ENCODE results near the gene GRIP2. TPM values are rescaled to one million over a fixed set of nuclear protein-coding genes. Genes with fewer than 3 reads are reported as not detected.

GRIP2 gene
- total RNA-seq, 3 donors from 2014 or later (not counting 1 experiment from before 2014, with no cell fraction given) = not detected

DNA sequence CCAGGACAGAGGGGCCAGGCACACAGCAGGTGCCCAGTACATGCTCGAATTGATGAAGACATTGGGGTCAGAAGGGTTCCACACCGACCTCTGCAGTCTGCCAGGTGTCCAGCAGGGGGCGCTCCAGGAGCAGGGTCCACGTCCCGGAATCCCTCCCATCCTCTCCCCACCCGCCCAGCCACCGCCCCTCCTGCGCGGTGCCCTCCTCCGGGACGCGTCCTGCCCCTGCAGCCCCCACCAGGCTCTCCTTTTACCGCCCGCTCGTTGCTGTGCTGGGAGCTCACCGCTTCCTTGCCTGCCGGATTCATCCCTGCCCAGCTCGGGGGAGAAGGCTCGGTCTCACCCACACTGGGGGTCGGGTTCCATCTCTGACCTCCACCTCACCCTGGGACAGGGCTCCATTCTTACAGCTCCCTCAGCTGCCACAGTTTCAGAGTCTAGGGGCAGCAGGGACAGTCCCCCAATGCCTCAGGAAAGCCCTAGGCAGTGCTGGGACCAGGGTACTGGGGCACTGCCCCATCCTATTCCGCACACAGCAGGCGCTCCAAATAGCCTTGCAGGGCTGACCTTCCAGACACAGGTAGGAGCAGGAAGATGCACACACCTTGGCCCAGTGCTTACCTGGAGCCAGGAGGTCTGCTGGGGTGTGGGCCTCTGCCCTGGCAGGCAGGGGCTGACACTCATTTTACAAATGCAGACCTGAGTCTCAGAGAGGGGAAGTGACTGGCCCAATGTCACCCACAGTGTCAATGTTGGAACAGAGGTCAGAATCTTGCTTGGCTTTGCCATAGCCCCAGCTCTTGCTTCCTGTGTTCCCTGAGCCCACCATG, 31.0 kb downstream of the GRIP2 start:
- no peak overlapping the region for H3K4me3 Mint-ChIP-seq
- TF ChIP-seq, protein P1, sequence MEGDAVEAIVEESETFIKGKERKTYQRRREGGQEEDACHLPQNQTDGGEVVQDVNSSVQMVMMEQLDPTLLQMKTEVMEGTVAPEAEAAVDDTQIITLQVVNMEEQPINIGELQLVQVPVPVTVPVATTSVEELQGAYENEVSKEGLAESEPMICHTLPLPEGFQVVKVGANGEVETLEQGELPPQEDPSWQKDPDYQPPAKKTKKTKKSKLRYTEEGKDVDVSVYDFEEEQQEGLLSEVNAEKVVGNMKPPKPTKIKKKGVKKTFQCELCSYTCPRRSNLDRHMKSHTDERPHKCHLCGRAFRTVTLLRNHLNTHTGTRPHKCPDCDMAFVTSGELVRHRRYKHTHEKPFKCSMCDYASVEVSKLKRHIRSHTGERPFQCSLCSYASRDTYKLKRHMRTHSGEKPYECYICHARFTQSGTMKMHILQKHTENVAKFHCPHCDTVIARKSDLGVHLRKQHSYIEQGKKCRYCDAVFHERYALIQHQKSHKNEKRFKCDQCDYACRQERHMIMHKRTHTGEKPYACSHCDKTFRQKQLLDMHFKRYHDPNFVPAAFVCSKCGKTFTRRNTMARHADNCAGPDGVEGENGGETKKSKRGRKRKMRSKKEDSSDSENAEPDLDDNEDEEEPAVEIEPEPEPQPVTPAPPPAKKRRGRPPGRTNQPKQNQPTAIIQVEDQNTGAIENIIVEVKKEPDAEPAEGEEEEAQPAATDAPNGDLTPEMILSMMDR (IDR thresholded peaks at IDR 0.05) = peak; percentile 91
- H3K4me1 Mint-ChIP-seq = peaks cover 0 to 13% of the 10 kb centered on the region in 2 donors
- no peaks in the 10 kb centered on the region for H3K9me3 Mint-ChIP-seq
- DNase-seq = peak; percentile 63 to 73
- intact Hi-C loops (cut with micrococcal nuclease) = loop anchor here (1.0 kb wide), 1 partner anchor 412 kb away; no protein-coding TSS in a partner anchor
- no peak overlapping the region for H3K4me3 ChIP-seq (ENCODE audit: low read length)
- ATAC-seq = peak; percentile 40 to 81 (median 66)
- H3K27ac Mint-ChIP-seq = no peak overlapping the region
- H3K36me3 ChIP-seq (ENCODE audit: control insufficient read depth, insufficient read depth, low read length) = no peaks in the 10 kb centered on the region
- H3K36me3 Mint-ChIP-seq = no peaks in the 10 kb centered on the region
- H3K27me3 Mint-ChIP-seq (ENCODE audit: low read depth in 2 of 2) = peaks cover 5 to 8% of the 10 kb centered on the region in 2 donors
- H3K27me3 ChIP-seq (ENCODE audit: control insufficient read depth, insufficient read depth, low read length) = no peaks in the 10 kb centered on the region
- 29% methylated on average over 22 of the region's 22 CpGs for WGBS (ENCODE audit: insufficient coverage)
- peaks cover 3% of the 10 kb centered on the region for H3K4me1 ChIP-seq (ENCODE audit: control insufficient read depth, insufficient read depth, low read length)
- H3K9me3 ChIP-seq (ENCODE audit: control insufficient read depth, insufficient read depth, low read length) = no peaks in the 10 kb centered on the region
- no peak overlapping the region for H3K27ac ChIP-seq (ENCODE audit: low read length)

DNA sequence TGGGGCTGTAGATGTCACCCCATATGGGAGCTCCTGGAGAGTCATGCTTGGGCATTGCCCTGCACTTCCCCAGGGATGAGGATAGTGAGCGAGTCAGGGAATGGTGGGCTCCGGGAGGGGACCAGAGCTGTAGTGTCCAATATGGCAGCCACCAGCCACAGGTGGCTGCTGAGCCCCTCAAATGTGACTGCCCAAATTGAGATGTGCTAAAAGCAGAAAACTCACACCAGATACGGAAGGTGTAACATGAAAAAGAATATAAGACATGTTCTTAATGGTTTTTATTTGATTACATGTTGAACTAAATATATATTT, 31.7 kb downstream of the GRIP2 start:
- H3K4me1 ChIP-seq (ENCODE audit: control insufficient read depth, insufficient read depth, low read length) = peaks cover 3% of the 10 kb centered on the region
- Mint-ChIP-seq H3K9me3 (no peaks in the 10 kb centered on the region), H3K27ac (no peak overlapping the region), H3K27me3 (ENCODE audit: low read depth in 2 of 2) (peaks cover 5 to 8% of the 10 kb centered on the region in 2 donors), H3K4me3 (no peak overlapping the region), H3K36me3 (no peaks in the 10 kb centered on the region), H3K4me1 (peaks cover 0 to 13% of the 10 kb centered on the region in 2 donors)
- no peaks in the 10 kb centered on the region for H3K9me3 ChIP-seq (ENCODE audit: control insufficient read depth, insufficient read depth, low read length)
- intact Hi-C loops (cut with micrococcal nuclease) = no loop called here
- H3K27me3 ChIP-seq (ENCODE audit: control insufficient read depth, insufficient read depth, low read length) = no peaks in the 10 kb centered on the region
- TF ChIP-seq, protein P1 (IDR thresholded peaks at IDR 0.05) = no peak
- H3K36me3 ChIP-seq (ENCODE audit: control insufficient read depth, insufficient read depth, low read length) = no peaks in the 10 kb centered on the region
- H3K4me3 ChIP-seq (ENCODE audit: low read length) = no peak overlapping the region
- DNase-seq (no peak), ATAC-seq (no peak)
- 56% methylated on average over 3 of the region's 3 CpGs for WGBS (ENCODE audit: insufficient coverage)
- no peak overlapping the region for H3K27ac ChIP-seq (ENCODE audit: low read length)

DNA sequence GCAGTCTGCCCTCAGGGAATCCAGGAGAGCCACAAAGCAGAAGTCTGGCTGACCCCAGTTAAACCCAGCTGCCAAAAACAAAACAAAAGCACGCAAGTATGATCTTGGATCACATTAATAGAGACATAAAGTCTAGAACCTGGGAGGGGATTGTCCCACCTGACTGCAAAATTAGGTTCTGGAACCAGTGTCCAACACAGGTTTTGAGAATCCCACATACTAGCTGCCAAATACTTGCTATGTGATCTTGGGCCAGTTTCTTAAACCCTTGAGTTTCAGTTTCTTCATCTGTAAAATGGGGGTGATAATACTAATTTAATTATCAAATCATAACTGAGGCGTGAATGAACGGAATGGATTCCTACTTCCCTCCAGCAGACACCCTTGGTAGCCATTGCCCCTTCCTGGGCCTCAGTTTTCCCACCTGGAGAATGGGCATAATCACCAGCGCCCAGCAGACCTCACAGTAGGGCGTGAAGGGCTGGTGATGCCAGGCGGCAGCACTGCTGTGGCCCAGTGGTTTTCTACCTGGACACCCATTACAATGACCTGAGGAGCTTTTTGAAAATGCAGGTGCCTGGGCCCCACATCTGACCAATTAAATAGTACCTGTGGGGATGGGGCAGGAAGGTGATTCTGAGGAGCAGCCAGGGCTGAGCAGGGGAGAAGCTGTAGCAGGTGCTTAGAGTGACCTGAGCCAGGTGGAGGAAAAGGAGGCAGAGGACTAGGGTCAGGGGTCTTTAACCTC, 32.2 kb downstream of the GRIP2 start:
- 86% methylated on average over 6 of the region's 6 CpGs for WGBS (ENCODE audit: insufficient coverage)
- Histone ChIP-seq H3K4me1 (ENCODE audit: control insufficient read depth, insufficient read depth, low read length) (peaks cover 3% of the 10 kb centered on the region), H3K27me3 (ENCODE audit: control insufficient read depth, insufficient read depth, low read length) (no peaks in the 10 kb centered on the region), H3K27ac (ENCODE audit: low read length) (no peak overlapping the region), H3K9me3 (ENCODE audit: control insufficient read depth, insufficient read depth, low read length) (no peaks in the 10 kb centered on the region), H3K4me3 (ENCODE audit: low read length) (no peak overlapping the region), H3K36me3 (ENCODE audit: control insufficient read depth, insufficient read depth, low read length) (no peaks in the 10 kb centered on the region)
- Mint-ChIP-seq H3K4me3 (no peak overlapping the region), H3K27ac (no peak overlapping the region), H3K36me3 (peaks cover 4% of the 10 kb centered on the region), H3K27me3 (ENCODE audit: low read depth in 2 of 2) (peaks cover 5 to 8% of the 10 kb centered on the region in 2 donors), H3K9me3 (peaks cover 0 to 2% of the 10 kb centered on the region in 2 donors), H3K4me1 (peaks cover 0 to 13% of the 10 kb centered on the region in 2 donors)
- DNase-seq (no peak), ATAC-seq (no peak)
- intact Hi-C loops (cut with micrococcal nuclease) = no loop called here
- TF ChIP-seq, protein P1 (IDR thresholded peaks at IDR 0.05) = no peak

All from natural killer cell (primary cell).